Caco-2 (cell line): ENCODE results near the gene NR5A2. TPM values are rescaled to one million over a fixed set of nuclear protein-coding genes. Genes with fewer than 3 reads are reported as not detected.

Experiments
- BruUV-seq: library from RNA; stranded (reverse); fragments of 400-500 nt; replicated peaks from 2 replicates; lab custom pipeline; 2021; lab: Mats Ljungman, UMichigan
- CTCF ChIA-PET: fragments of 300-600 bp; sonication (Branson Sonifier 250); formaldehyde crosslinking; loops from one replicate; lab custom pipeline; 2022; ENCODE audit warnings: antibody characterized with exemption; lab: Charles Lee
- POLR2A ChIA-PET: fragments of 300-600 bp; sonication (Branson Sonifier 250); formaldehyde crosslinking; loops from one replicate; lab custom pipeline; 2022; ENCODE audit warnings: antibody characterized with exemption; lab: Charles Lee
- DNase-seq, 2 experiments: peaks; one replicate each; pipeline versions ENCODE4 v3.0.0 to v3.0.0-alpha.2; 2020 to 2022
- H3K27me3 ChIP-seq: replicated peaks from 2 replicates; pipeline ENCODE4 v1.6.0; 2011; ENCODE audit warnings: low read length; ENCODE audit not compliant: control insufficient read depth, insufficient read depth
- H3K36me3 ChIP-seq: 2 replicates; pipeline ENCODE4 v1.5.1; 2011; ENCODE audit warnings: low read length; ENCODE audit not compliant: control insufficient read depth, insufficient read depth
- H3K4me1 ChIP-seq: fragments of 250-450 bp; sonication (Bioruptor Pico); 2 replicates; pipeline ENCODE4 v1.5.1; 2020; ENCODE audit warnings: mild to moderate bottlenecking
- H3K4me3 ChIP-seq: 2 replicates; pipeline ENCODE4 v1.5.1; 2011; ENCODE audit warnings: low read depth, mild to moderate bottlenecking, control low read depth, low read length
- H3K9me3 ChIP-seq: fragments of 250-450 bp; sonication (Bioruptor Pico); 2 replicates; pipeline ENCODE4 v1.5.1; 2020; ENCODE audit warnings: mild to moderate bottlenecking, moderate library complexity
- H3K27ac Mint-ChIP-seq: one replicate; pipeline ENCODE4 v1.8.0; 2022; ENCODE audit warnings: mixed read lengths; ENCODE audit not compliant: unreplicated experiment
- H3K27me3 Mint-ChIP-seq: one replicate; pipeline ENCODE4 v1.8.0; 2022; ENCODE audit warnings: mixed read lengths; ENCODE audit not compliant: insufficient read depth, unreplicated experiment
- H3K36me3 Mint-ChIP-seq: one replicate; pipeline ENCODE4 v1.8.0; 2022; ENCODE audit warnings: mild to moderate bottlenecking, mixed read lengths; ENCODE audit not compliant: insufficient read depth, unreplicated experiment
- H3K4me1 Mint-ChIP-seq: one replicate; pipeline ENCODE4 v1.8.0; 2022; ENCODE audit warnings: low read depth, mixed read lengths; ENCODE audit not compliant: unreplicated experiment
- H3K4me3 Mint-ChIP-seq: one replicate; pipeline ENCODE4 v1.8.0; 2022; ENCODE audit warnings: mild to moderate bottlenecking, moderate library complexity, mixed read lengths; ENCODE audit not compliant: unreplicated experiment
- H3K9me3 Mint-ChIP-seq: one replicate; pipeline ENCODE4 v1.8.0; 2022; ENCODE audit warnings: mixed read lengths; ENCODE audit not compliant: unreplicated experiment
- intact Hi-C: fragments of 100-400 bp; cut with micrococcal nuclease; formaldehyde crosslinking; loops from one replicate; pipeline ENCODE4 v1.10.0; 2022; ENCODE audit not compliant: unreplicated experiment
- total RNA-seq: library from RNA; stranded (reverse); gene quantifications from 2 replicates; pipeline ENCODE4 v1.2.3, GENCODE V29; 2022
- TF ChIP-seq, protein P1 (sequence below), 2 experiments: fragments of 200-600 bp in 1 of 2; IDR thresholded peaks; 1 replicate in 1 of 2; 2 replicates in 1 of 2; pipeline versions ENCODE4 v1.5.1 to v1.8.0; 2011 to 2022; ENCODE audit warnings: antibody characterized with exemption in 1 of 2, control low read depth in 1 of 2, inconsistent platforms in 1 of 2, low read depth in 1 of 2, low read length in 1 of 2, mild to moderate bottlenecking in 1 of 2, moderate library complexity in 1 of 2; ENCODE audit not compliant: insufficient read depth in 1 of 2, severe bottlenecking in 1 of 2, unreplicated experiment in 1 of 2

The NR5A2 gene
- total RNA-seq, 1 experiment from 2014 or later, result 6.5 TPM

DNA sequence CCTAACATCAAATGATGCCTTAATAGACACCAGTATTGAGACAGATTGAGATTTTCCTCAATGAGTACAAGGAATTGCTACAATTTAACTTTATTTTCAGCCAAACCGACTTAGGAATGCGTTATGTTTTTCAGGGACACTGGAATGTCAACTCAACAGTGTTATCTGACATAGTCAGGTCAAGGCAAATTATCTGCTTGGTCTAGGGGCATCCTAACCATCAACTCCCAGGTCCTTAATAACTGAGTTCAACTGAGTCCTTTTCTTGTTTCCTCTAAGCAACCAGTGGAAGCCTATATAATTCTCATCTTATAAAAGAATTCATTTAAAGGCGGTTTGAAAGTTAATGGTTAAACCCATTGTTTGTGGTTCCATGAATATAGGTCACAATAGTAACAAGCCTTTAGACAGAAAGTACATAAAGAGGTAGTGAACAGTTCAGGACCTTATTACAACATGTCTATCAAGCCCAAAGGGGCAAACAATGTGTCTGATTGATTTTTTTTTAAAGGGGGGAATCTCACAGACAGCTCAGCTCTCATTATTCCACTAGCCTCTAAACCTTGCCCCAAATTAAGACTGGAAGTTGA lies 32.3 kb upstream of the NR5A2 start:
- Mint-ChIP-seq H3K4me1 (no peaks in the 10 kb centered on the region), H3K9me3 (no peaks in the 10 kb centered on the region), H3K27ac (no peak overlapping the region), H3K36me3 (no peaks in the 10 kb centered on the region), H3K27me3 (no peaks in the 10 kb centered on the region), H3K4me3 (no peak overlapping the region)
- H3K4me3 ChIP-seq, result no peak overlapping the region
- ChIA-PET CTCF (no interaction called here), POLR2A (no interaction called here)
- H3K4me1 ChIP-seq, result peaks cover 7% of the 10 kb centered on the region; the same call in 1 of the 2 replicates
- intact Hi-C loops, result no loop called here
- no peaks in the 10 kb centered on the region for H3K27me3 ChIP-seq
- no peaks in the 10 kb centered on the region for H3K9me3 ChIP-seq
- BruUV-seq, result no TSS peak
- DNase-seq, result no peak
- H3K36me3 ChIP-seq, result no peaks in the 10 kb centered on the region
- TF ChIP-seq, protein P1, sequence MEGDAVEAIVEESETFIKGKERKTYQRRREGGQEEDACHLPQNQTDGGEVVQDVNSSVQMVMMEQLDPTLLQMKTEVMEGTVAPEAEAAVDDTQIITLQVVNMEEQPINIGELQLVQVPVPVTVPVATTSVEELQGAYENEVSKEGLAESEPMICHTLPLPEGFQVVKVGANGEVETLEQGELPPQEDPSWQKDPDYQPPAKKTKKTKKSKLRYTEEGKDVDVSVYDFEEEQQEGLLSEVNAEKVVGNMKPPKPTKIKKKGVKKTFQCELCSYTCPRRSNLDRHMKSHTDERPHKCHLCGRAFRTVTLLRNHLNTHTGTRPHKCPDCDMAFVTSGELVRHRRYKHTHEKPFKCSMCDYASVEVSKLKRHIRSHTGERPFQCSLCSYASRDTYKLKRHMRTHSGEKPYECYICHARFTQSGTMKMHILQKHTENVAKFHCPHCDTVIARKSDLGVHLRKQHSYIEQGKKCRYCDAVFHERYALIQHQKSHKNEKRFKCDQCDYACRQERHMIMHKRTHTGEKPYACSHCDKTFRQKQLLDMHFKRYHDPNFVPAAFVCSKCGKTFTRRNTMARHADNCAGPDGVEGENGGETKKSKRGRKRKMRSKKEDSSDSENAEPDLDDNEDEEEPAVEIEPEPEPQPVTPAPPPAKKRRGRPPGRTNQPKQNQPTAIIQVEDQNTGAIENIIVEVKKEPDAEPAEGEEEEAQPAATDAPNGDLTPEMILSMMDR (IDR thresholded peaks at IDR 0.05; ENCODE audit: insufficient read depth in 1 of 2, low read depth in 1 of 2, low read length in 1 of 2, severe bottlenecking in 1 of 2, unreplicated experiment in 1 of 2), result no peak

DNA sequence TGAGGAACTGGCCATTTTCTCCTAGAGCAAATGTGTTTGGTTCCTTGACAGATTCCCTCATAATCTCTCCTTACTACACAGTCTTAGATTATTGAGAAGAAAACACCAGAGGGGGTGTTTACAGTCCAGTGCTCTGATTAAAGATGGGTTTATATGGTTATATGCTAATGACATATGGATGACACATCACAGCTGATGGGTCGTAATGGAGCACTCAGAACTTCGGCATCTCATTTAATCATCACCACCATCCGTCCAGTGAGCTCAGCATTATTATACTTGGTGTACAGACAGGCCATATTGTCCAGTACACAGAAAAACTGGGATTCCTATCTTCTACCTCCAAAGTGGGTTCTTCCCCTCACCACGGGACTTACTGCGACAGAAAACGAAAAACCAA lies 22.3 kb upstream of the NR5A2 start:
- Histone ChIP-seq H3K4me3 (no peak overlapping the region), H3K4me1 (no peaks in the 10 kb centered on the region), H3K36me3 (no peaks in the 10 kb centered on the region), H3K9me3 (no peaks in the 10 kb centered on the region), H3K27me3 (no peaks in the 10 kb centered on the region)
- TF ChIP-seq, protein P1 (IDR thresholded peaks at IDR 0.05; ENCODE audit: insufficient read depth in 1 of 2, low read depth in 1 of 2, low read length in 1 of 2, severe bottlenecking in 1 of 2, unreplicated experiment in 1 of 2), result no peak
- intact Hi-C loops, result no loop called here
- H3K4me3 Mint-ChIP-seq, result no peak overlapping the region
- no peaks in the 10 kb centered on the region for H3K27me3 Mint-ChIP-seq
- H3K4me1 Mint-ChIP-seq, result no peaks in the 10 kb centered on the region
- BruUV-seq, result no TSS peak
- H3K36me3 Mint-ChIP-seq, result no peaks in the 10 kb centered on the region
- CTCF ChIA-PET, result no interaction called here
- no peak overlapping the region for H3K27ac Mint-ChIP-seq
- no peak for DNase-seq
- POLR2A ChIA-PET, result no interaction called here
- no peaks in the 10 kb centered on the region for H3K9me3 Mint-ChIP-seq

DNA sequence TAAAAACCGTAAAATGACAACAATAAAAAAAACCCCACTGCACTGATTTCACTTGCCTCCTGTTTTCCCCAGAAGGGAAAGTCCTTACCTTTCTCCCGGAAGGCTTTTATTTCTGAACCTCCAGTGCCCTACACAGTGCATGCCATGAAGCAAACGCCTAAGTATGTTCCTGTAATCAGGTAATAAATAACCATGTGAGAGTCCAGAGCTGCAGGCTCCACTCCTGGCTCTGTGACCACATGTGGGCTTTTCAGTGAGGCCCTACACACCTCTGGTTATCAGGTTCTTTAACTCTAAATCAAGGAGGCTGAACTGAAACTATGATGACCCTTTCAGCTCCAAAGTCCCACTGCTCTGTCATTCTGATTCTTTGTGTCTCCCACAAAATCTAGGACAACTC lies 20.8 kb upstream of the NR5A2 start:
- Histone ChIP-seq H3K27me3 (no peaks in the 10 kb centered on the region), H3K4me1 (no peaks in the 10 kb centered on the region), H3K9me3 (no peaks in the 10 kb centered on the region), H3K4me3 (no peak overlapping the region), H3K36me3 (no peaks in the 10 kb centered on the region)
- Mint-ChIP-seq H3K27me3 (no peaks in the 10 kb centered on the region), H3K9me3 (no peaks in the 10 kb centered on the region), H3K36me3 (no peaks in the 10 kb centered on the region), H3K4me3 (no peak overlapping the region), H3K4me1 (no peaks in the 10 kb centered on the region), H3K27ac (no peak overlapping the region)
- TF ChIP-seq, protein P1 (IDR thresholded peaks at IDR 0.05; ENCODE audit: insufficient read depth in 1 of 2, low read depth in 1 of 2, low read length in 1 of 2, severe bottlenecking in 1 of 2, unreplicated experiment in 1 of 2), result no peak
- BruUV-seq, result no TSS peak
- DNase-seq, result no peak
- CTCF ChIA-PET, result no interaction called here
- intact Hi-C loops, result no loop called here
- POLR2A ChIA-PET, result no interaction called here
